ENCODE data around the gene TNRC6C. TPM values are rescaled to one million over a fixed set of nuclear protein-coding genes. Genes with fewer than 3 reads are reported as not detected.
"Not testable (repeated sequence)": the region's sequence is repeated elsewhere in the genome, so short reads cannot be mapped to it uniquely, and the experiment has no call there.

TNRC6C gene
- polyA plus RNA-seq, 4 donors: 13.0 to 16.1 (median 14.4) TPM

DNA sequence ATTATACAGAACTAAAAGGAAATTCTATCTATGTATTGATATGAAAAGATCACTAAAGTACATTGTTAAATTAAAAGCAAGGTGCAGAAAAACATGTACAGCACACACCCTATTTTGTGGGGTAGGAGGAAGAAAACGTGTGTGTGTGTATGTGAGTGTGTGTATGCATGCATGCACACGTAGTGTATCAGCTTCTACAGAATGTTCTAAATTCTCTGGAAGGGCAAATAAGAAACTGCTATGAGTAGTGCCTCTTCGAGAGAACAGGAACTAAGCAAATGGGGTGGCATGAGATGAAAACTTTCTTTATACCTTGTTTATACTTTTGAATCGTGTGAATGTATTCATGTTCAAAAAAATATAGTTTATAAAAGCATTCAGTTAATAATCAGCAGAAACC, 111.2 kb downstream of the TNRC6C start:
- DNase-seq (ENCODE audit: low read depth in 4 of 4, low spot score in 3 of 4): no peak

DNA sequence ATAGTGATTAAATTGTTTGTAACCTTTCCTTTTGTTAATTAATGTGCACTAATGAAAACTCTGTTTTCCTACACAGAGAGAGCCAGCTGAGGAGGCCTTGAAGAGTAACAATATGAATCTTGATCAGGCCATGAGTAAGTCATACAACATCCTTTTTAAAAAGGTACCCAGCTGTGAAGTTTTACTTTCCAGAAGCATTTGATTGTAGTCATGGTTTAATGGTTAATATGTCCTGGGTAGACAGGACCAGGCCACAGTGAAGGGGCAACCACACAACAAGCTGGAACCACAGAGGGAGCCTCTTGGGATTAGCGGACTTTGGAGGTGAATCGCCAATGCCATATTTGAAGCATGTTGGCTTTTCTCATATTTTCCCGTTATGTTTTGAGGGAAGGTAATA, 114.5 kb downstream of the TNRC6C start:
- no peak for DNase-seq (ENCODE audit: low read depth in 4 of 4, low spot score in 3 of 4)

DNA sequence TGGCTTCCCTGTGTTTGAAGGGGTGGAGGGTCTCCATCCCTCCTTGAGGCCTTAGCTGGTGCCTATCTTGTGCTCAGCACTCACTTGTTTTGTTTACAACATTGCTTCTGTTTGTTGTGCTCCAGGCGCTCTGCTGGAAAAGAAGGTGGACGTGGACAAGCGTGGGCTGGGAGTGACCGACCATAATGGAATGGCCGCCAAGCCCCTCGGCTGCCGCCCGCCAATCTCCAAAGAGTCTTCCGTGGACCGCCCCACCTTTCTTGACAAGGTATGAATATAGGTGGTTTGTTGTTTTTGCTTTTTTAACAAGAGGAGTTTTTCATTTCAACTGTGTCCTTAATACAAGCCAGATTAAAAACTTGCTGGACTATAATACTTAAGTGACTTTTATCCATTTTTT, 116.5 kb downstream of the TNRC6C start:
- DNase-seq (ENCODE audit: low read depth in 4 of 4, low spot score in 3 of 4): no peak

DNA sequence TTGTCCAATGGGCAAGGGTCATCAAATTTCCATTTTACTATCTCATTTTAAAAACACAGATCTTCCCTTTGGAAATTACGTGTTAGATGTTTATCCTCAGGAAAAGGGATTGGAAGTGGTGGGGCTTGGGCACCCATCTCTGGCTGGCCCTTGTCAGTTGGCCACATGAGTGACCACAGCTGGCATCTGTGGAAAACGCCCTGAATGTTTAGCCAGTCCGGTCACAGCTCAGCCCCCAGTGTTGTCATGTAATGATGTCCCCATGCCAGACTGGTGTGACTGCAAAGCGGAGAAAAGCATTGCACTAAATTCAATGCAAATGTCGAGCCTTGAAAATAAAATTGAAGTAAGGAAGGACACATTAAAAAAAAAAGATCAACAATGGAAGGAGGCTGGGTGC, 117.0 kb downstream of the TNRC6C start:
- no peak for DNase-seq (ENCODE audit: low read depth in 4 of 4, low spot score in 3 of 4)

DNA sequence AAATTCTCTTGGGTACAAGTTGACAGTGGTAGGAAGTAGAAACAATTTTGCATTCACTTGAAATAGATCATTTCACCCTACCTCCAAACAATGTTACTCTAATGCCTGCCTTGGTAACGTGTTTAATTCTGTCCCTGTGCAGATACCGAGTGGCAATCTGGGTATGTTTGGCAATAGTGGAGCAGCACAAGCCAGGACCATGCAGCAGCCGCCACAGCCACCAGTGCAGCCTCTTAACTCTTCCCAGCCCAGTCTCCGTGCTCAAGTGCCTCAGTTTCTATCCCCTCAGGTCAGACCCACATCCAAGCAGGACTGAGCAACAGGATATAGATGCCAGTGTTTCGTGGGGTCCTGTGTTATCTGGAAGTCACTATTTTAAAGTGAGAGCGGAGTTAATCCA, 120.8 kb downstream of the TNRC6C start:
- no peak for DNase-seq (ENCODE audit: low read depth in 4 of 4, low spot score in 3 of 4)

DNA sequence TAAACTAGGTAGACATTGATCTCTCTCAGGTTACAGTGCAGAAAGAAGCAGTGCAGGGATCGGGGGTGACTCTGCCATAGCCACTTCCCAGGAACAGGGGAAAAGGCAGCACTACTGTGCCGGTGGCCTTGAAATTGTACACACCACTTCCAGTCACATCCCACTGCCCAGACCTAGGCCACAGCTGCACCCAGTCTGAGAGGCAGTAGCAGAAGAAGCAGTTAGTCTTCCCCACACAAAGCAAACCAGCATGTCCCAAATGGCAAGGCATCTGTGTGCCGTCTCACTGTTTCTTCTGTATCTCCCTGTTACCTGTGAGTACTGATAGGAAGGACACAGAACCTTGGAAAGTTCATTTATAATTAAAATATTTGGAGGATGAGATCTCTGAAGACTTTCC, 123.0 kb downstream of the TNRC6C start:
- no peak for DNase-seq (ENCODE audit: low read depth in 4 of 4, low spot score in 3 of 4)

DNA sequence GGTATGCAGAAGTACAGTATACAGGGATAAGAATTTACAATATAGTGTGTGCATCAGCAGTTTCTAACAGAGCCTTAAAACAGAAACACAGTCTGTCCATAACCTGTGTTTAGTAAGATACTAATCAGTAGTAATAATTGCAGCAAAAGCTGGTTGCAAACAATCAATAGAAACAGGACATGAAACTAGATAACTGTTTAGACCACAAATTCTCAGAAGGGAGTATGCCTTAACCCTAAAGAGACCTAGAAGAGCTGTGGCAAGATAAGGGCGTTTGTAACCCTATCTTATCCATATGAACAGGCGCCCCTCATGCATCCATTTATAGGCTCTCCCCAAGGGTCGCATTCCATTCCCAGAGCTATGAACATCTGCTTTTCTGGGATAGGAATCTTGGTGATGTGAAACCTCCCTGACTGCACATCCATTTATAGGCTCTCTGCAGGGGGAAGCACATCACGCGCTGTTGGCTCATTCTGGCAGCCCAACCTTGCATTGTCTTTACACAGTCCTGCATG, 123.9 kb downstream of the TNRC6C start:
- not testable (repeated sequence) for DNase-seq (ENCODE audit: low read depth in 4 of 4, low spot score in 3 of 4)

DNA sequence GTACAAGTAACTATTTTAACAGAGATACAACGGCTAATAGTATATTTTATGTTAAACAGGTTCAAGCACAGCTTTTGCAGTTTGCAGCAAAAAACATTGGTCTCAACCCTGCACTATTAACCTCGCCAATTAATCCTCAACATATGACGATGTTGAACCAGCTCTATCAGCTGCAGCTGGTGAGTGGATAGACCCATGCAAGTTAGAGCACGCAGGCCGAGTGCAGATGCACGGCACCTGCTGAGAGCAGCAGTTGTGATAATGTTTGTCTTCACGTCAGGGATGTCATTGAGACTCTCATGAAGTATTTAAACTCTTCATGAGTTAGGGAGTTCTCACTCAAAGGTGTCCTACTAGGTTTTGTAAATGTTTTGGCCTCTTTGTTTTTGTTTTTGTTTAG, 124.5 kb downstream of the TNRC6C start:
- DNase-seq (ENCODE audit: low read depth in 4 of 4, low spot score in 3 of 4): no peak

DNA sequence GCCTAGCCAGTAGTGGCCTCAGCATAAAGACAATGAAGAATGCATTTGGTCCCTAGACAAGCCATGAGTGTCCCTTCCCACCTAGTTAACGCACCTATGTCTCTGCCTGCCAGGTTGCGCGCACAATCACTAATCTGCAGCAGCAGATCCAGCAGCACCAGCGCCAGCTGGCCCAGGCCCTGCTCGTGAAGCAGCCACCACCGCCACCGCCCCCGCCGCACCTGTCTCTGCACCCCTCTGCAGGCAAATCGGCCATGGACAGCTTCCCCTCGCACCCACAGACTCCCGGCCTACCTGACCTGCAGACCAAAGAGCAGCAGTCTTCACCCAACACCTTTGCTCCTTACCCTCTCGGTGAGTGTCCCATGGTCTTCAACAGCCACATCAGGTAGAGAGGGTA, 128.2 kb downstream of the TNRC6C start:
- DNase-seq (ENCODE audit: low read depth in 4 of 4, low spot score in 3 of 4): no peak

DNA sequence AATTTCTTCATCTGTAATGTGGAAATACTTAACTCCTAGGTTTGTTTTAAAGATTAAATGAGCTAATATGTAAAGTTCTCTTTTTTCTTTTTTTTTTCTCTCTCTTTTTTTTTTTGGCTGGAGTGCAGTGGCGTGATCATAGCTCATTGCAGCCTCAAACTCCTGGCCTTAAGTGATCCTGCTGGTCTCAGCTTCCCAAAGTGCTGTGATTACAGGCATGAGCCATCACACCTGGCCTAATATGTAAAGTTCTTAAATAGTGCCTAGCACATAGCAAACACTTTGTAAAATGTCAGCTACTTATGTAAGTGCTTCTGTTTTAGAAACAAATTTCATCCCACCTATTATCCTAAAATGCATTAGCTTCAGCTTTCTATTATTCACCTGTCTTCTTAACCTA, 130.0 kb downstream of the TNRC6C start:
- no peak for DNase-seq (ENCODE audit: low read depth in 4 of 4, low spot score in 3 of 4)

DNA sequence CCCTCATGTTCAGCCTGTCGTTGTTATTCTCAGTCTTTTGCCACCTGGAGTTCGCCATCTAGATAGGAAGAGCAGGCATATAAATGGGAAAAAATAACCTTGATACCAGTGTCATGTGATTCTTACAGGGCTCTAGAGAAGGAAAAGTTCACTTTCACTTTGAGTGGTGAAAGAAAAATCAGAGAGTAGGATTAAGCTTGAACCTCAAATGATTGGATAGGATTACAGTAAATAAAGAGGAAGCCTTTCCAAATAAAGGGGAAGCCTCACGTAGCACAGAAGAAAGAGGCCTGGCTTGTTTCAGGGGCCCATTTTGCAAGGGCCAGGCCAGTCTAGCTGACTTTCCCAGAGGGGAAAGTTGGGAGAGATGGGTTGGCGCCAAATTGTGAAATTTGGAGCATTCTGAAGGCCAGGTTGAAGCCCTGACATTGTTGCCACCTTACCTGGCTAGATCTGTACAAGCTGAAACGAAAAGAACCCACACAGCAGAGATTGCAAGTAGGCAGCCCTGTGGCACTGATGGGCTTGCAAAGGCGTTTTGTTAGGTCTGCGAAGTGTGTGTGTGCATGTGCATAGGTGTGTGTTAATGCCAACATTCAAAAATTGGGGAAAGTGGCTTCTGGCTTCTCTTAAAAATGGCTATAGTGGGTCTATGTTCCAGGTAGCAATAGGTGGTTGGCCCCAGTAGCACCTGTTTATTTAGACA, 131.2 kb downstream of the TNRC6C start:
- DNase-seq (ENCODE audit: low read depth in 4 of 4, low spot score in 3 of 4): no peak

DNA sequence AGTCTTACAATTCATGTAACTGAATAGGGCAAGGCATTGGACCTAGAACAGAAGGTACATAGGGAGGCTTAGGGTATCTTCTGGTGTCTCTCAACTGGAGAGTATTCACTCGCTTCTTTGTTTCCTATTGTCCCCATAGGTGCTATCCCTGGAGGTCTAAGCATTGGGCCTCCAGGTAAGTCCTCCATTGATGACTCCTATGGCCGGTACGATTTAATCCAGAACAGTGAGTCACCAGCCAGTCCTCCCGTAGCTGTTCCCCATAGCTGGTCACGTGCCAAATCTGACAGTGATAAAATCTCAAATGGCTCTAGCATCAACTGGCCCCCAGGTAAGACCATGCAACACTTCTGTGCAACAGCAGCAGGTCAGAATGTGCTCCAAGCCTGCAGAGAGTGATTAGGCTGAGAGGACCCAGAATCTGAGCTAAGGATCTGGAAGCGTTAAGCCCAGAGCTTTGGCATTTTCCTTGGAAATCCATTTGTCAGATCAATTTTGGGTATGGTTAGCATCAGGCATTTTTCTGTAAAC, 134.4 kb downstream of the TNRC6C start:
- no peak for DNase-seq (ENCODE audit: low read depth in 4 of 4, low spot score in 3 of 4)

DNA sequence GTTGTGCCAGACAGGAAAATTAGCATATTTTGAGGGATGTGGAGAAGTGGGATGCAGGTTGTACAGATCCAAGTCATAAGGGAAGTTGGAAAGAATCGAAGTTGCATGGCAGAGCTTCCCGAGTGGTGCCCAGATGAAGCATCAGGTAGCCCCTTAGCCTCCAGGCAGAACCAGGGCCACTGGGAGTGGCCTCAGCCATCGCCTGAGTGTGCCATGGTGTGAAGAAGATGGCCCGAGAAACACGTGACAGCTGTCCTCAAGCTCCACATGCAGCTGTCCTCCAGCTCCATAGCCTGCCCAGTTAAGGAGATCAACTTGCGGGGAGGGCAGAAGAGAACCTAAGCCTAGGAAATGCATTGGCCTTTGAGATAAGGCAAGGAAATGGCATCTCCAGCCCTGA, 136.5 kb downstream of the TNRC6C start:
- DNase-seq (ENCODE audit: low read depth in 4 of 4, low spot score in 3 of 4): no peak

DNA sequence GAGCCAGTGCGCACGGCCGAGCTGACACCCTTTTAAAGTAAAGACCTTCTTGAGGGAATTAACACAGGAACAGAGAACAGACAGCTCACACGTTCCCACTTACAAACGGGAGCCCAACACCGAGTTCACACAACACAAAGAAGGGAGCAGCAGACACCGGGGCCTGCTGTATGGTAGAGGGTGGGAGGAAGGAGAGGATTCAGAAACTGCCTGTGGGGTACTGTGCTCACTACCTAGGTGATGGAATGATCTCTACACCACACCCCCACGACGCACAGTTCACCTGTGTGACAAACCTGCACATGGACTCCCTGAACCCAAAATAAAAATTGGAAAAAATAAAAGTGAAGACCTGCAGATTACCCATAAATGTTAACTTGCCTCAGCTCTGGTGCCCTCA, 137.6 kb downstream of the TNRC6C start:
- no peak for DNase-seq (ENCODE audit: low read depth in 4 of 4, low spot score in 3 of 4)

DNA sequence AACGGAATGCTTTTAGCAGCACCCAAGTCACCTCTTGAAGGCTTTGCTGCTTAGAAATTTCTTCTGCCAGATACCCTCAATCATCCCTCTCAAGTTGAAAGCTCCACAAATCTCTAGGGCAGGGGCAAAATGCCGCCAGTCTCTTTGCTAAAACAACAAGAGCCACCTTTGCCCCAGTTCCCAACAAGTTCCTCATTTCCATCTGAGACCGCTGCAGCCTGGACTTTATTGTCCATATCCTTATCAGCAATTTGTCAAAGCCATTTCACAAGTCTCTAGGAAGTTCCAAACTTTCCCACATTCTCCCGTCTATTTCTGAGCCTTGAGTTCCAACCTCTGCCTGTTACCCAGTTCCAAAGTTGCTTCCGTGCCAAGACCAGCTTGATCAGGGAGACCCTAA, 142.6 kb downstream of the TNRC6C start:
- DNase-seq (ENCODE audit: low read depth in 4 of 4, low spot score in 3 of 4): no peak

DNA sequence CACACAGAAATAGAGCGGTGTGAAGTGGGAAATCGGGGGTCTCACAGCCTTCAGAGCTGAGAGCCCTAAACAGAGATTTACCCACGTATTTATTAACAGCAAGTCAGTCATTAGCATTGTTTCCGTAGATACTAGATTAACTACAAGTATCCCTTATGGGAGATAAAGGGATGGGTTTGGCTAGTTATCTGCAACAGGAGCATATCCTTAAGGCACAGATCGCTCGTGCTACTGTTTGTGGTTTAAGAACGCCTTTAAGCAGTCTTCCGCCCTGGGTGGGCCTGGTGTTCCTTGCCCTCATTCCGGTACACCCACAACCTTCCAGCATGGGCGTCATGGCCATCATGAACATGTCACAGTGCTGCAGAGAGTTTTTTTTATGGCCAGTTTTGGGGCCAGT, 143.0 kb downstream of the TNRC6C start:
- no peak for DNase-seq (ENCODE audit: low read depth in 4 of 4, low spot score in 3 of 4)

DNA sequence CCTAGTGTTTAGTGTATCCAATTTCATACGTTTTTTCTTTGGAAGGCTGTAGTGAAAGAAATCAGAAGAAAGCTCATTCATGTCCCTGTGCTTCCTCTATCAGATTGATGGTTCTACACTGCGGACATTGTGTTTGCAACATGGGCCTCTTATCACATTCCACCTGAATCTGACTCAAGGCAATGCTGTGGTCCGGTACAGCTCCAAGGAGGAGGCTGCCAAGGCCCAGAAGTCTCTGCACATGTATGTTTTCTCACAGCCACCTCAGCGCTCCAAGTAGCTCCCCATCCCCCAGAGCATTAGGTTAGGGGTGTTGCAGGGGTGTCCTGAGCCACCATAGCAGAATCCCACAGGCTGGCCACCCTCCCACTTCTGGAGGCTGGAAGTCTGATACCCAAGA, 144.8 kb downstream of the TNRC6C start:
- no peak for DNase-seq (ENCODE audit: low read depth in 4 of 4, low spot score in 3 of 4)

DNA sequence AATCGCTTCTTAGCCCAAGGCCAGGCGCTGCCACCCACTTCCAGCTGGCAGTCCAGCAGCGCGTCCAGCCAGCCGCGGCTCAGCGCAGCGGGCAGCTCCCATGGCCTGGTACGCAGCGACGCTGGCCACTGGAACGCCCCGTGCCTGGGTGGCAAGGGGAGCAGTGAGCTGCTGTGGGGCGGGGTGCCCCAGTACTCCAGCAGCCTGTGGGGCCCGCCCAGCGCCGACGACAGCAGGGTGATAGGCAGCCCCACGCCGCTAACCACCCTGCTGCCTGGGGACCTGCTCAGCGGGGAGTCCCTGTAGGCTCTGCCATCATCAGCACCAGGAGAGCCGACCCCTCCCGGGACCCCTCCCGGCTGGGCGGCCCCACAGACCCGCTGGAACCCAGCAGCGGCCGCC, 146.0 kb downstream of the TNRC6C start:
- no peak for DNase-seq (ENCODE audit: low read depth in 4 of 4, low spot score in 3 of 4)

DNA sequence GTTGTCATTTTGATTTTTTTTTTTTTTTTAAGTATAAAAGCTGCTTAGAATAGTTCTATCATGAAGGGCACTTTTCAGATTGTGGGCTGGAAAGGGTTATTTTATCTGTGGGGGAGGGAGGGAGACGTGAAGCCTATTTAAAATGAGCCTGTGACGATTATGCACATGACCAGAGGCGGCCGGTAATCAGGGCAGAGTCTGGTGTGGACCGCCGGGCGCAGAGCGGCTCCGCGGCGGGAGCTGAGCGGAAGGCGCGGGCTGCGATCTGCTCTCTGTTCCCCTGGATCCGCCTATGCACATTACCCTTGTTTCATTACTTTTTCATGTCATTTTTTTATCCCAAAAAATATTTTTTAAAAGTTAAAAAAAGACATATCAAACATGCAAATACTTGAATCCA, 146.6 kb downstream of the TNRC6C start:
- DNase-seq (ENCODE audit: low read depth in 4 of 4, low spot score in 3 of 4): no peak

DNA sequence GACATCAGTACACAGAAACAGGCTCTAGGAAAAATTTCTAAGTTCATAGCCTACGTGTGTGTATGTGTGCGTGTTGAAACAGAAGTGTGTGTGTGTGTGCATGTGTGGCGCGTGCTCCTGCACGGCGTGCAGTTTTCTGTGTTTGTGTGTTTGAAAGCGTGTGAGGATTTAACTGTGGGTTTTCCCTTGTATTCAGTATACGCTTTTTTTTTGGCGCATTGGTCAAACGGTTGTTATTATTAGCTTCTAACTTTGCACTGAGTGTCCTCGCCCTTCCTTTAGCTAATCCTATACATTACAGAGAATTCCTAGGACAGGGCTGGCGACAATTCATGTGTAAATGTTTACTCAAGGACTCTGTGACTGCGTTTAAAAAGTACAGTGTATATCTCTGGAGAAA, 147.0 kb downstream of the TNRC6C start:
- no peak for DNase-seq (ENCODE audit: low read depth in 4 of 4, low spot score in 3 of 4)

DNA sequence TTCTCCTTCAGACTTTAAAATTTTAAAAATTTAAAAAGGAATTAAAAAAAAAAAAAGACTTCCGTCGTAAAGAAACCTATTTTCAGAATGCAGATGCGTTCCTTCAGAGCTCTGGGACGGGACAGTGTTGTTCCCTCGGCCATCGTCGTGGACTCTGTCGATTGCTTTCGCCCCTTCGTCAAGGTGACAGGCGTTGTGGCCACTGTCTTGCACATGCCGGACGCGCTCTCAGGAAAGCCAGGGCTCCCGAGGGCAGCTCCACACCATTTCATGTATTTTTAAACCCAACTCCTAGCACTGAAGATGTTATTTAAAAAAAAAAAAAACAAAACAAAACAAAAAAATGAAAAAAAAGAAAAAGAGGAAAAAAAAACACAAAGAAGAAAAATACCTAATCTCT, 147.7 kb downstream of the TNRC6C start:
- DNase-seq (ENCODE audit: low read depth in 4 of 4, low spot score in 3 of 4): no peak

DNA sequence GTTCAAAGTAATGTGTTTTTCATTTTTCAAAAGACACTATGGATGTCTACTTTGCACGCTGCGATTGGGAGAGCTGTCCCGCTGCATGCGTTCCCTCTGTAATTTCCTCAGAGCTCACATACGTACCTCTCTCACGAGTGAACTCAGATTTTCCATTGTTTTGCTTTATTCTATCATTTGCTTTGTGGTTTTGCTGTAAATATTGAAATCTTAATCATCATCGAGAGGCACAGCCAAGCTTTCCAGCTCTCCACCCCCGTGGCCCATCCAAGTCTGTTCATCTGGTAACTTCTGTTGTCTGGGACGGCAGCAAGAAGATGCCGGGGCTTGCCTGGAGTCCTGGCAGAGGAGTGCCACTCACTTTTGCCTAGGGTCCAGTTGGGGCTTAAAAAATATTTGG, 149.0 kb downstream of the TNRC6C start:
- no peak for DNase-seq (ENCODE audit: low read depth in 4 of 4, low spot score in 3 of 4)

Data from left renal pelvis (tissue), 4 donors.